ENCODE results near the gene LDLRAD4. TPM values are rescaled to one million over a fixed set of nuclear protein-coding genes. Genes with fewer than 3 reads are reported as not detected.

LDLRAD4 gene
- total and polyA plus RNA-seq, 2 donors (not counting 1 experiment from before 2014, with no cell fraction given), result 13.9 to 35.7 TPM

- Histone ChIP-seq H3K9ac (ENCODE audit: low read length) (no peak overlapping the region), H3K4me2 (replicated peaks; ENCODE audit: low read depth, low read length, poor library complexity, severe bottlenecking) (no peak overlapping the region), H3K4me1 (ENCODE audit: control insufficient read depth in 2 of 2, insufficient read depth in 2 of 2, low read length in 2 of 2) (no peaks in the 10 kb centered on the region), H3K4me3 (ENCODE audit: control extremely low read depth in 1 of 5, extremely low read depth in 1 of 5, insufficient read depth in 1 of 5, low read depth in 2 of 5, low read length in 4 of 5) (no peak overlapping the region), H3K9me3 (ENCODE audit: control extremely low read depth in 1 of 3, control insufficient read depth in 2 of 3, insufficient read depth in 1 of 3, low read length in 2 of 3) (no peaks in the 10 kb centered on the region), H2AFZ (ENCODE audit: insufficient read depth, low read depth, low read length, poor library complexity, severe bottlenecking) (no peak overlapping the region), H4K20me1 (ENCODE audit: control insufficient read depth, insufficient read depth, low read length, poor library complexity, severe bottlenecking) (no peaks in the 10 kb centered on the region), H3K79me2 (ENCODE audit: control insufficient read depth, insufficient read depth, low read length) (no peaks in the 10 kb centered on the region), H3K27me3 (replicated peaks in 1 of 4; ENCODE audit: control extremely low read depth in 1 of 4, control insufficient read depth in 3 of 4, insufficient read depth in 4 of 4, low read length in 3 of 4) (peaks cover 0 to 3% (median 0%) of the 10 kb centered on the region in 4 experiments), H3K27ac (ENCODE audit: low read length in 2 of 2) (no peak overlapping the region), H3K36me3 (replicated peaks in 1 of 2; ENCODE audit: control extremely low read depth in 1 of 2, control insufficient read depth in 1 of 2, extremely low read depth in 1 of 2, insufficient read depth in 2 of 2, low read length in 1 of 2) (no peaks in the 10 kb centered on the region)
- no peaks in the 10 kb centered on the region for H3K4me1 Mint-ChIP-seq
- intact Hi-C loops (cut with micrococcal nuclease), result no loop called here
- WGBS (ENCODE audit: insufficient coverage), result 99% methylated on average over 16 of the region's 16 CpGs
- no peak for DNase-seq
- ChIA-PET POLR2A (no interaction called here), CTCF (no interaction called here)
- H3K27me3 Mint-ChIP-seq, result no peaks in the 10 kb centered on the region
- no peaks in the 10 kb centered on the region for H3K9me3 Mint-ChIP-seq (ENCODE audit: insufficient read depth)
- ATAC-seq (ENCODE audit: low read depth), result no peak
- no peak for TF ChIP-seq CTCF (IDR thresholded peaks at IDR 0.05)
- TF ChIP-seq EZH2 (IDR thresholded peaks at IDR 0.05; ENCODE audit: borderline replicate concordance, insufficient read depth, low read depth, low read length, poor library complexity, severe bottlenecking), result no peak
- no peak overlapping the region for H3K4me3 Mint-ChIP-seq
- H3K27ac Mint-ChIP-seq, result no peak overlapping the region
These were observed 52.8 kb downstream of the LDLRAD4 start for GRCh38 chr18:13271302-13271911.

- H3K4me3 Mint-ChIP-seq, result no peak overlapping the region
- TF ChIP-seq EZH2 (IDR thresholded peaks at IDR 0.05; ENCODE audit: borderline replicate concordance, insufficient read depth, low read depth, low read length, poor library complexity, severe bottlenecking) (no peak), CTCF (IDR thresholded peaks at IDR 0.05) (no peak)
- no peaks in the 10 kb centered on the region for H3K27me3 Mint-ChIP-seq
- ATAC-seq (ENCODE audit: low read depth) (no peak), DNase-seq (no peak)
- no peaks in the 10 kb centered on the region for H3K9me3 Mint-ChIP-seq (ENCODE audit: insufficient read depth)
- no peaks in the 10 kb centered on the region for H3K4me1 Mint-ChIP-seq
- H3K27ac Mint-ChIP-seq, result no peak overlapping the region
- Histone ChIP-seq H2AFZ (ENCODE audit: insufficient read depth, low read depth, low read length, poor library complexity, severe bottlenecking) (no peak overlapping the region), H4K20me1 (ENCODE audit: control insufficient read depth, insufficient read depth, low read length, poor library complexity, severe bottlenecking) (no peaks in the 10 kb centered on the region), H3K9me3 (ENCODE audit: control extremely low read depth in 1 of 3, control insufficient read depth in 2 of 3, insufficient read depth in 1 of 3, low read length in 2 of 3) (no peaks in the 10 kb centered on the region), H3K36me3 (replicated peaks in 1 of 2; ENCODE audit: control extremely low read depth in 1 of 2, control insufficient read depth in 1 of 2, extremely low read depth in 1 of 2, insufficient read depth in 2 of 2, low read length in 1 of 2) (no peaks in the 10 kb centered on the region), H3K4me3 (ENCODE audit: control extremely low read depth in 1 of 5, extremely low read depth in 1 of 5, insufficient read depth in 1 of 5, low read depth in 2 of 5, low read length in 4 of 5) (no peak overlapping the region), H3K79me2 (ENCODE audit: control insufficient read depth, insufficient read depth, low read length) (no peaks in the 10 kb centered on the region), H3K9ac (ENCODE audit: low read length) (no peak overlapping the region), H3K4me1 (ENCODE audit: control insufficient read depth in 2 of 2, insufficient read depth in 2 of 2, low read length in 2 of 2) (no peaks in the 10 kb centered on the region), H3K27ac (ENCODE audit: low read length in 2 of 2) (no peak overlapping the region), H3K4me2 (replicated peaks; ENCODE audit: low read depth, low read length, poor library complexity, severe bottlenecking) (no peak overlapping the region), H3K27me3 (replicated peaks in 1 of 4; ENCODE audit: control extremely low read depth in 1 of 4, control insufficient read depth in 3 of 4, insufficient read depth in 4 of 4, low read length in 3 of 4) (peaks cover 0 to 3% (median 0%) of the 10 kb centered on the region in 4 experiments)
- intact Hi-C loops (cut with micrococcal nuclease), result no loop called here
- CTCF ChIA-PET, result interaction anchor here (0.6 kb wide), 1 partner anchor 56 kb away, joined by 3 read pairs; no protein-coding TSS in a partner anchor
- POLR2A ChIA-PET, result no interaction called here
- WGBS (ENCODE audit: insufficient coverage), result 95% methylated on average over 14 of the region's 14 CpGs
These were observed 53.9 kb downstream of the LDLRAD4 start for GRCh38 chr18:13272416-13272815.
